Ovary (tissue), 3 donors: ENCODE results near the gene MS4A14.

Experiments
- CTCF ChIP-seq, 3 donors: fragments of 450-650 bp in 2 of 3; fragments of 200-600 bp in 1 of 3; IDR thresholded peaks; one replicate each; pipeline versions ENCODE4 v1.5.1 to v1.8.0; 2016 to 2022; ENCODE audit warnings: antibody characterized with exemption in 3 of 3, mild to moderate bottlenecking in 1 of 3
- POLR2A ChIP-seq: fragments of 450-650 bp; IDR thresholded peaks from one replicate; pipeline ENCODE4 v1.6.1; 2017; ENCODE audit warnings: antibody characterized with exemption, mild to moderate bottlenecking, moderate library complexity
- donor health status: DM: no; HTN: no; CAD: no.

DNA sequence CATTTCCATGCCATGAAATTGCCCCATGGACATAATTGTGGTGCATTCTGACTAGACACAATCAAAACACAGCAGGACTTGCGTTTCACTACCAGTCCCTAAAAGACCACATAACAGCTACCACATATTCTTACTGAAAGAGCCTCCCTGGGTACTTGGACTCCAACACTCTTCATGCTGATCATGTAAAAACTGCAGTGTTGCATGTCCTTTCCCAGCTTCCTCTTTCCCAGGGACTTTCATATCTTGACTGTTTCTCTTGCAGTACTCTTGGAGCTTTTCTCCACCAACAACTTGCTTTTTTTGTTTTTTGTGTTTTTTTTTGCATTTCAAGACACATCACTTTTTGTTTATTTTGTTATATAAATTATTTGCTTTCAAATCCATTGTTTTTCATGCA is 46.3 kb upstream of the MS4A14 start:
- TF ChIP-seq CTCF (IDR thresholded peaks at IDR 0.05) (no peak), POLR2A (no peak)
